HFFc6 (cell line): ENCODE measurements around the gene ZBP1. TPM values are rescaled to one million over a fixed set of nuclear protein-coding genes. Genes with fewer than 3 reads are reported as not detected.
A peak's percentile ranks its signal among the peaks of the same experiment; 100 is the strongest.

Experiments
- DNase-seq: peaks from one replicate; pipeline ENCODE4 v3.0.0-alpha.2; 2018
- H3K27ac Mint-ChIP-seq: 2 replicates; pipeline ENCODE4 v1.8.0; 2020; ENCODE audit warnings: mild to moderate bottlenecking, mixed read lengths
- H3K27me3 Mint-ChIP-seq: 2 replicates; pipeline ENCODE4 v1.8.0; 2021; ENCODE audit warnings: mild to moderate bottlenecking, moderate library complexity, mixed read lengths; ENCODE audit not compliant: insufficient read depth
- H3K36me3 Mint-ChIP-seq: 2 replicates; pipeline ENCODE4 v1.8.0; 2021; ENCODE audit warnings: low read depth, mixed read lengths
- H3K4me1 Mint-ChIP-seq: 2 replicates; pipeline ENCODE4 v1.8.0; 2020; ENCODE audit warnings: low read depth, mixed read lengths
- H3K4me3 Mint-ChIP-seq: 2 replicates; pipeline ENCODE4 v1.8.0; 2020; ENCODE audit warnings: mild to moderate bottlenecking, moderate library complexity, mixed read lengths
- H3K9me3 Mint-ChIP-seq: 2 replicates; pipeline ENCODE4 v1.8.0; 2020; ENCODE audit warnings: mild to moderate bottlenecking, mixed read lengths
- total RNA-seq, 6 experiments: library from RNA; stranded (reverse); fragmentation: NEBNext Ultra II Directional; extraction: Animal tissue kit (Norgen Biotek cat#: 25700); gene quantifications; 2 replicates in 1 of 6; 3 replicates in 5 of 6; pipeline ENCODE4 v1.2.3, GENCODE V29; 2021
- TF ChIP-seq, protein P1 (sequence below): fragments of 200-600 bp; sonication (generic); IDR thresholded peaks from 2 replicates; pipeline ENCODE4 v1.5.0; 2021; ENCODE audit warnings: antibody characterized with exemption, mild to moderate bottlenecking

Gene ZBP1
- total RNA-seq, 6 experiments from 2014 or later: not detected

DNA sequence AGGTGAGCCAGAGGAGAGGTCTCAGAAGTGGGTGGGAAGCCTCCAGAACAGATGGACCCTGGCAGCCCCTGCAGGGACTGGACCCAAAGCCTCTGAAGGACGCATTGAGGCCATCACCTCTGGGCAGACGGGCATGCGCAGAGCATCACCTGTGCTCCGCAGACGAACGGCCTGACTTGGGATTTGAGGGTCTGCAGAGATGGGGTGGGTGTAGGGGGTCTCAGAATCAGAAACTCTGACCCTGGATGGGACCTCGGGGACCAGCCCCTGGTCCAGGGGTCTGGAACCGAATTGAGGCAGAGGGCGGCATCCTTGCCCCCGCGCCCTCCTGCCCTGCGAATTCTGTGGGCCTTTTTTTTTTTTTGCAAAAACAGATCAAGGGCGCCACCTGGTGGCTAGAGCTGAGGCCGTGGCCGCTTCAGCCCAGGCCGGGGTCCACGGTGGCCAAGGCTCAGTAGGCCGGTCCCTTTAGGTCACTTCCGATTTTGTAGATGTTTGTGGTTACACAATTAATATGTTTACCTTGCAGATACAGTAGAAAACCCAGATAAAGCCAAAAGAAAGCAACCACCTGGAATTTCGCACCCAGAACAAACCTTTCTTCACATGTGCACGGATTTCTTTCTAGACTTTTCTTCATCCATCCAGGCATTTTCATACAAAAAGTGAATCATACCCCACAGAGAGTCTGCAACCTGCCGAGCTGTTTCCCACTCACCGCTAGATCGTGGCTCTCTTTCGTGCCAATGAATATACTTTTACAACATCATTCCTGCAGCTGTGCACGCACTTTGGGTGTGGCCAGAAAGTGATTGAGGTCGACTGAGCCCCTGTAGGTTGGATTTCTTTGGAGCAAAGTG, 25.9 kb downstream of the ZBP1 start:
- no peaks in the 10 kb centered on the region for H3K9me3 Mint-ChIP-seq
- no peak for DNase-seq
- H3K36me3 Mint-ChIP-seq: no peaks in the 10 kb centered on the region

DNA sequence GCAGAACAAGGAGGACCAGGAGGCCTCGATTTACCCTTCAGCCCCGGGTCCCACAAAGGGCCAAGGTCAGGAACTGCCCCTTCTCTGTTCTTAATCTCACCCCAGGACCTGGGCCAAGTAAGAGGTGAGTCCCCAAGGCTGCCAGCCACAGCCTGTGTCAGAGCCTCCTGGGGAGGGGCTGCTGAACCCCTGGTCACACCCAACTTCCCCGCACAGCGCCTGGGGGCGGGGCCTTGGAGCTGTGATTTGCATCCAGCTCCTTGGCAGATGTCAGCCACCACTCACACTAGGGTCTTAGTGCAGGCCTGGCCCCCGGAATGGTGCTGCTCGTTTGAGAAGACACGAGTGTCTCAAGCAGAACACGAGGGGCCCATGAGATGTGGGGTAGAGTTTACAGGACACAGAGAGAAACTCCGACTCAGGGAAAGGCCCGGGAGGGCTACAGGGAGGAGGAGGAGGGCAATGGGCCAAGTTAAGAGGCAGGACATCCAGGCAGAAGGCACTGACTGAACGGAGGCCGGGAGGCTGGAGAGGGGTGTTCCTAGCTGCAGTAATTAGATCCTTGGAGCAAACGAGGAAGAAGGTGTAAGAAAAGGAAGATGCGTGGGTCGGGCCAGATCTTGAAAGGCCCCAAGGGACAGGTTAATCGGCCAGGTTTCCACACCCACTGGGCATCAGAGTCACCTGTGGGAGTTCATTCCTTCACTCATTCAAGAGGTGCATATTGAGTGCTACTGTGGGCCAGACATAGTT, 26.9 kb downstream of the ZBP1 start:
- TF ChIP-seq, protein P1, sequence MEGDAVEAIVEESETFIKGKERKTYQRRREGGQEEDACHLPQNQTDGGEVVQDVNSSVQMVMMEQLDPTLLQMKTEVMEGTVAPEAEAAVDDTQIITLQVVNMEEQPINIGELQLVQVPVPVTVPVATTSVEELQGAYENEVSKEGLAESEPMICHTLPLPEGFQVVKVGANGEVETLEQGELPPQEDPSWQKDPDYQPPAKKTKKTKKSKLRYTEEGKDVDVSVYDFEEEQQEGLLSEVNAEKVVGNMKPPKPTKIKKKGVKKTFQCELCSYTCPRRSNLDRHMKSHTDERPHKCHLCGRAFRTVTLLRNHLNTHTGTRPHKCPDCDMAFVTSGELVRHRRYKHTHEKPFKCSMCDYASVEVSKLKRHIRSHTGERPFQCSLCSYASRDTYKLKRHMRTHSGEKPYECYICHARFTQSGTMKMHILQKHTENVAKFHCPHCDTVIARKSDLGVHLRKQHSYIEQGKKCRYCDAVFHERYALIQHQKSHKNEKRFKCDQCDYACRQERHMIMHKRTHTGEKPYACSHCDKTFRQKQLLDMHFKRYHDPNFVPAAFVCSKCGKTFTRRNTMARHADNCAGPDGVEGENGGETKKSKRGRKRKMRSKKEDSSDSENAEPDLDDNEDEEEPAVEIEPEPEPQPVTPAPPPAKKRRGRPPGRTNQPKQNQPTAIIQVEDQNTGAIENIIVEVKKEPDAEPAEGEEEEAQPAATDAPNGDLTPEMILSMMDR: no peak
- H3K27ac Mint-ChIP-seq: no peak overlapping the region
- H3K4me1 Mint-ChIP-seq: no peaks in the 10 kb centered on the region
- peaks cover 21% of the 10 kb centered on the region; the same call in 1 of the 2 replicates for H3K27me3 Mint-ChIP-seq
- no peak overlapping the region for H3K4me3 Mint-ChIP-seq
- DNase-seq: no peak
- H3K36me3 Mint-ChIP-seq: no peaks in the 10 kb centered on the region
- no peaks in the 10 kb centered on the region for H3K9me3 Mint-ChIP-seq

More for the DNA sequence above, 25.9 kb downstream of the ZBP1 start:
- no peak overlapping the region for H3K4me3 Mint-ChIP-seq
- H3K4me1 Mint-ChIP-seq: no peaks in the 10 kb centered on the region
- H3K27ac Mint-ChIP-seq: no peak overlapping the region
- TF ChIP-seq, protein P1: peak; percentile 98
- H3K27me3 Mint-ChIP-seq: peaks cover 14% of the 10 kb centered on the region; the same call in 1 of the 2 replicates

DNA sequence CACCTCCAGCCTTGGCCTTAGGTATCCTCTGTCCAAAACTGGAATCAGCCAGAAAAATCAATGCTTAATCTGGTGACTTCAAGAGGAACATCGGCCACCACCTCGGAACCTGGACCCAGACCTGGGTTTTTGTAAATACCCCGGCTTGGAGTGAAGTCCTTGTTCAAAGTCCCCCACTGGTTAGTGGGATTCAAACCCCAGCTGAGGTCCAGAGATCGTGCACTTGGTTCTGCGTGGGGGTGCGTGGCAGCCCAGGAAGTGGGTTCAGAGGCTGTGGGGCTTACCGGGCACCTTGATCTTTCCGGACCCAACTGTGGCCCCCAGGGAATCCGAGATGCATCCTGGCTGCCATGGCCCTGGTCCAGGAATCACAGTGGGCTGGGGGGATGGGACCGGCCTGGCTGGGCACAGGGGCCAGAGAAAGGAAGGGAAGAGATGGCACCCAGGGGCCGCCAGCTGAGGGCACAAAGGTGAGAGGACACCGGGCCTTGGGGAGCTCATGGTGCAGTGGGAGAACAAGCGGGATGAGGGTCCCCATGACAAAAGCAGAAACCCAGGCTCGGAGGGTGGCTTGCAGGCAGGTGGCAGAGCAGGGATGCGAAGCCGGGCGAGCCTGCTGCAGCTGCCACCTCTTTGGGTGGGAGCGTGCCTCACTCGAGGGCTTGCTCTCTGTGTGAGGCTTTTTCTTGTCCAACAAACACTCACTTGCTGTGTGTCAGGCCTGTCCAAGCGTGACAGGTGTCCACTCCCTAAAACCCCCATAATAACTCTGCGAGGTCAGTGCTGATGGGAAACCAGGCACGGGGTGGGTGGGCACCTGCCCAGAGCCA, 27.7 kb downstream of the ZBP1 start:
- no peak overlapping the region for H3K27ac Mint-ChIP-seq
- TF ChIP-seq, protein P1: no peak
- no peak overlapping the region for H3K4me3 Mint-ChIP-seq
- no peaks in the 10 kb centered on the region for H3K36me3 Mint-ChIP-seq
- peaks cover 3% of the 10 kb centered on the region; the same call in 1 of the 2 replicates for H3K9me3 Mint-ChIP-seq
- DNase-seq: no peak
- H3K4me1 Mint-ChIP-seq: no peaks in the 10 kb centered on the region
- peaks cover 21% of the 10 kb centered on the region; the same call in 1 of the 2 replicates for H3K27me3 Mint-ChIP-seq

- DNase-seq: no peak
- H3K4me1 Mint-ChIP-seq: no peaks in the 10 kb centered on the region
- peaks cover 3% of the 10 kb centered on the region; the same call in 1 of the 2 replicates for H3K9me3 Mint-ChIP-seq
- H3K27me3 Mint-ChIP-seq: peaks cover 27% of the 10 kb centered on the region; the same call in 1 of the 2 replicates
- H3K36me3 Mint-ChIP-seq: no peaks in the 10 kb centered on the region
- TF ChIP-seq, protein P1: no peak
- H3K27ac Mint-ChIP-seq: no peak overlapping the region
- no peak overlapping the region for H3K4me3 Mint-ChIP-seq
Measured at GRCh38 chr20:57591289-57592229, 28.7 kb downstream of the ZBP1 start.
